CD4-positive, alpha-beta memory T cell (primary cell): Measurements from ENCODE around the gene ZIM2. TPM values are rescaled to one million over a fixed set of nuclear protein-coding genes. Genes with fewer than 3 reads are reported as not detected.
A peak's percentile ranks its signal among the peaks of the same experiment; 100 is the strongest.

ENCODE experiments used
- CTCF ChIA-PET: fragments of 350-600 bp; sonication (Branson Sonifier 250); formaldehyde crosslinking; loops from one replicate; lab custom pipeline; 2021; ENCODE audit warnings: inconsistent platforms; ENCODE audit not compliant: partially characterized antibody; lab: Charles Lee
- POLR2A ChIA-PET: fragments of 350-600 bp; sonication (Branson Sonifier 250); formaldehyde crosslinking; loops from one replicate; lab custom pipeline; 2021; ENCODE audit not compliant: partially characterized antibody; lab: Charles Lee
- DNase-seq, 5 donors: peaks; one replicate each; pipeline versions ENCODE4 v3.0.0 to v3.0.0-alpha.2; 2020 to 2022; ENCODE audit warnings: mixed read lengths in 1 of 5
- H3K27ac ChIP-seq: one replicate; pipeline ENCODE4 v1.7.0; 2013; ENCODE audit warnings: low read depth, low read length
- H3K27me3 ChIP-seq: 2 replicates; pipeline ENCODE4 v1.7.0; 2013; ENCODE audit warnings: mild to moderate bottlenecking, low read length, moderate library complexity; ENCODE audit not compliant: insufficient read depth
- H3K36me3 ChIP-seq: 2 replicates; pipeline ENCODE4 v1.7.0; 2013; ENCODE audit warnings: mild to moderate bottlenecking, low read length, moderate library complexity; ENCODE audit not compliant: insufficient read depth
- H3K4me1 ChIP-seq: 2 replicates; pipeline ENCODE4 v1.7.0; 2013; ENCODE audit warnings: mild to moderate bottlenecking, low read length, moderate library complexity; ENCODE audit not compliant: insufficient read depth
- H3K4me3 ChIP-seq, 2 donors: one replicate each; pipeline ENCODE4 v1.7.0; 2013; ENCODE audit warnings: low read length in 2 of 2, mild to moderate bottlenecking in 1 of 2
- H3K9me3 ChIP-seq, 2 donors: one replicate each; pipeline ENCODE4 v1.7.0; 2013; ENCODE audit warnings: low read length in 2 of 2, control low read depth in 1 of 2; ENCODE audit not compliant: control insufficient read depth in 1 of 2
- H3K27ac Mint-ChIP-seq, 7 donors: one replicate each; pipeline ENCODE4 v1.8.0; 2020 to 2021; ENCODE audit warnings: mixed read lengths in 7 of 7, mild to moderate bottlenecking in 6 of 7, inconsistent platforms in 3 of 7, moderate library complexity in 3 of 7
- H3K27me3 Mint-ChIP-seq, 2 donors: one replicate each; pipeline ENCODE4 v1.8.0; 2020 to 2021; ENCODE audit warnings: mixed read lengths in 2 of 2
- H3K36me3 Mint-ChIP-seq, 2 donors: one replicate each; pipeline ENCODE4 v1.8.0; 2020 to 2021; ENCODE audit warnings: mixed read lengths in 2 of 2, inconsistent platforms in 1 of 2, mild to moderate bottlenecking in 1 of 2
- H3K4me1 Mint-ChIP-seq, 4 donors: one replicate each; pipeline ENCODE4 v1.8.0; 2020 to 2021; ENCODE audit warnings: mixed read lengths in 4 of 4, mild to moderate bottlenecking in 1 of 4
- H3K4me3 Mint-ChIP-seq, 8 donors: one replicate each; pipeline ENCODE4 v1.8.0; 2020 to 2021; ENCODE audit warnings: mixed read lengths in 8 of 8, mild to moderate bottlenecking in 7 of 8, moderate library complexity in 6 of 8, inconsistent platforms in 3 of 8
- H3K9me3 Mint-ChIP-seq, 8 donors: one replicate each; pipeline ENCODE4 v1.8.0; 2020 to 2021; ENCODE audit warnings: mixed read lengths in 8 of 8, mild to moderate bottlenecking in 5 of 8, inconsistent platforms in 3 of 8, moderate library complexity in 1 of 8
- intact Hi-C: fragments of 100-400 bp; cut with micrococcal nuclease; formaldehyde crosslinking; loops from one replicate; pipeline ENCODE4 v1.15.1; 2023
- polyA plus RNA-seq, 2 donors: library from polyadenylated mRNA; unstranded; fragments of 300-500 nt; fragmentation: Illumina TruSeq; gene quantifications; one replicate each; pipeline ENCODE4 v1.2.3, GENCODE V29; 2021
- total RNA-seq, 2 experiments: library from RNA; stranded (reverse); gene quantifications; one replicate each; pipeline ENCODE4 v1.2.3, GENCODE V29; 2021

Gene ZIM2
- total and polyA plus RNA-seq, 4 experiments from 2014 or later = not detected

GRCh38 chr19:56736571-56736970 is 104.0 kb downstream of the ZIM2 start:
- Histone ChIP-seq H3K36me3 (no peaks in the 10 kb centered on the region), H3K4me1 (no peaks in the 10 kb centered on the region), H3K9me3 (peaks cover 0 to 6% of the 10 kb centered on the region in 2 donors), H3K4me3 (no peak overlapping the region), H3K27me3 (no peaks in the 10 kb centered on the region), H3K27ac (no peak overlapping the region)
- no peak overlapping the region for H3K4me3 Mint-ChIP-seq
- H3K4me1 Mint-ChIP-seq = no peaks in the 10 kb centered on the region
- CTCF ChIA-PET = no interaction called here
- intact Hi-C loops = no loop called here
- no peak overlapping the region for H3K27ac Mint-ChIP-seq
- POLR2A ChIA-PET = no interaction called here
- H3K27me3 Mint-ChIP-seq = no peaks in the 10 kb centered on the region
- peaks cover 5 to 75% (median 72%) of the 10 kb centered on the region in 8 donors for H3K9me3 Mint-ChIP-seq
- no peak for DNase-seq
- peaks cover 2 to 12% of the 10 kb centered on the region in 2 donors for H3K36me3 Mint-ChIP-seq

- Mint-ChIP-seq H3K27me3 (no peaks in the 10 kb centered on the region), H3K9me3 (peaks cover 5 to 84% (median 71%) of the 10 kb centered on the region in 8 donors)
- peaks cover 0 to 3% of the 10 kb centered on the region in 2 donors for H3K9me3 ChIP-seq
Observed at GRCh38 chr19:56732976-56733375, 107.5 kb downstream of the ZIM2 start.

DNA sequence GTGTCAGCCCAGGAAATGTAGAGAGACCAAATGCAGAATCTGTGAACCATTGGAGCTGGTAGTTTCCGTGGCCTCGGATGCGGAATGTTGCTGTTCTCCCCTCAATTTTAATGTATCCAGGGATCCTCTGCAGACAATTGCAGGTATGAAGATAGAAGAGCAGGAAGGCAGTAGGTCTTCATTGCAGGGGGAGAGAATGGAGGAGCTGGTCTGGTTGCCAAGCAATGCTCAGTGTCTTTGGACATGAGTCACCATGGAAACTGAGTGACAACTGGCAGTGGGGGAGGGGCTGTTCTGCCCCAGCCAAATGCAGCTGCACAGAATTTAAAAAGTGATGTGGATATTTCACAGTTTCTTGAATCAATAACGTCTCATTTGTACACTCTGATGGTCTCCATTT is 112.8 kb downstream of the ZIM2 start:
- ChIA-PET CTCF (no interaction called here), POLR2A (no interaction called here)
- no peaks in the 10 kb centered on the region for H3K27me3 ChIP-seq
- H3K36me3 ChIP-seq = no peaks in the 10 kb centered on the region
- H3K9me3 Mint-ChIP-seq = peaks cover 3 to 86% (median 69%) of the 10 kb centered on the region in 8 donors
- DNase-seq = no peak
- H3K4me1 Mint-ChIP-seq = no peaks in the 10 kb centered on the region
- no peaks in the 10 kb centered on the region for H3K27me3 Mint-ChIP-seq
- no peaks in the 10 kb centered on the region for H3K4me1 ChIP-seq
- intact Hi-C loops = no loop called here
- H3K4me3 Mint-ChIP-seq = no peak overlapping the region
- no peak overlapping the region for H3K27ac ChIP-seq
- H3K4me3 ChIP-seq = no peak overlapping the region
- peaks cover 0 to 6% of the 10 kb centered on the region in 2 donors for H3K9me3 ChIP-seq
- H3K27ac Mint-ChIP-seq = no peak overlapping the region
- peaks cover 2 to 7% of the 10 kb centered on the region in 2 donors for H3K36me3 Mint-ChIP-seq

More at GRCh38 chr19:56732976-56733375, 107.5 kb downstream of the ZIM2 start:
- CTCF ChIA-PET = no interaction called here
- H3K4me3 ChIP-seq = no peak overlapping the region
- no peak overlapping the region for H3K27ac ChIP-seq
- Mint-ChIP-seq H3K27ac (no peak overlapping the region), H3K4me1 (no peaks in the 10 kb centered on the region), H3K4me3 (no peak overlapping the region), H3K36me3 (peaks cover 0 to 12% of the 10 kb centered on the region in 2 donors)
- no peaks in the 10 kb centered on the region for H3K36me3 ChIP-seq
- POLR2A ChIA-PET = no interaction called here
- no peak for DNase-seq
- no peaks in the 10 kb centered on the region for H3K4me1 ChIP-seq
- intact Hi-C loops = no loop called here
- no peaks in the 10 kb centered on the region for H3K27me3 ChIP-seq

DNA sequence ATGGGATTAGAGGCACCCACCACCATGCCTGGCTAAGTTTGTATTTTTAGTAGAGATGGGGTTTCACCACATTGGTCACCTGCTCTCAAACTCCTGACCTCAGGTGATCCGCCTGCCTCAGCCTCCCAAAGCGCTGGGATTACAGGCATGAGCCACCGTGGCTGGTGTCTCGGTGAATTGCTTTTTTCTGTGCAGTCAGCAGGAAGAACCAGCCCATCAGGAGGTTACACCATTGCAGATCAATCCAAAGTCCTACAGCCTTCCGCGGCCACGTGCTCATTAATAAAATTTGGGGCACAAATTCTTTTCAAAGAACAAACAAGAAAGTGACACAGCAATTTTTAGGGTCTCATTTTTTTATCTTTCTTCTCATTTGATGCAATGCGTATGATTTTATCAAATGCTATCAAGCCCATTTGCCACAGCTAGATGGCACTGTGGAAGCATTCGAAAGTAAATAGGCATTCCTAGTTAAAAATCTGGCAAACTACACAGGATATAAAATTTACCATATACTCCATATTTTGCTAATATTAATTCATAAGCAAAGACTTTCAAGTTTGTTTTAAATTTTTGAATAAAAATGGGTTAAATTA is 114.6 kb downstream of the ZIM2 start:
- POLR2A ChIA-PET = no interaction called here

More for the DNA sequence above, 114.6 kb downstream of the ZIM2 start:
- Histone ChIP-seq H3K9me3 (peaks cover 0 to 8% of the 10 kb centered on the region in 2 donors), H3K4me1 (no peaks in the 10 kb centered on the region), H3K4me3 (no peak overlapping the region), H3K27me3 (no peaks in the 10 kb centered on the region), H3K27ac (no peak overlapping the region), H3K36me3 (no peaks in the 10 kb centered on the region)
- Mint-ChIP-seq H3K9me3 (peaks cover 6 to 86% (median 67%) of the 10 kb centered on the region in 8 donors), H3K27ac (peak overlapping the region in 2 of 7 donors; percentile 35 to 60), H3K4me1 (no peaks in the 10 kb centered on the region), H3K4me3 (no peak overlapping the region), H3K27me3 (no peaks in the 10 kb centered on the region), H3K36me3 (peaks cover 4 to 7% of the 10 kb centered on the region in 2 donors)
- no peak for DNase-seq
- intact Hi-C loops = no loop called here
- CTCF ChIA-PET = no interaction called here

Other genes starting within 250 kb of the ZIM2 start
- 1 to 10 TPM; 8.2 to 8.3 TPM for gene ZNF71, start 245.4 kb downstream of the ZIM2 start, total RNA-seq
- 10 to 100 TPM in 1 of 2 donors, 1 to 10 TPM in 1; 7.1 to 13.7 TPM for gene ZNF71, start 245.4 kb downstream of the ZIM2 start, polyA plus RNA-seq
- not detected for gene SMIM17, start 197.6 kb downstream of the ZIM2 start, total RNA-seq
- not detected for gene SMIM17, start 197.6 kb downstream of the ZIM2 start, polyA plus RNA-seq
- gene ZNF835, start 169.0 kb downstream of the ZIM2 start, total RNA-seq = 1 to 10 TPM; 3.2 to 3.8 TPM
- gene ZNF835, start 169.0 kb downstream of the ZIM2 start, polyA plus RNA-seq = 1 to 10 TPM in 1 of 2 donors, under 1 TPM in 1; 0.64 to 3.7 TPM
- not detected for gene PEG3, start within 50 bp of the ZIM2 start, total RNA-seq
- not detected for gene PEG3, start within 50 bp of the ZIM2 start, polyA plus RNA-seq